Heart left ventricle (tissue), 16 donors: Measurements from ENCODE around the gene TBX1. TPM values are rescaled to one million over a fixed set of nuclear protein-coding genes. Genes with fewer than 3 reads are reported as not detected.
"Not testable (repeated sequence)": the region's sequence is repeated elsewhere in the genome, so short reads cannot be mapped to it uniquely, and the experiment has no call there.

ENCODE experiments used
- ATAC-seq, 4 donors: fragments of 200-7000 bp; cut with Tn5 transposase; one replicate each; pipeline ENCODE4 v1.9.1; 2020 to 2022; ENCODE audit warnings: moderate library complexity in 4 of 4, mild to moderate bottlenecking in 3 of 4, moderate number of reproducible peaks in 1 of 4
- DNase-seq, 5 donors: peaks; one replicate each; pipeline ENCODE4 v3.0.0-alpha.2; 2020
- H3K27ac ChIP-seq, 12 donors: fragments of 200-600 bp; sonication (generic) in 4 of 12; one replicate each; pipeline versions ENCODE4 v1.5.0 to v1.8.0; 2016 to 2022; ENCODE audit warnings: mild to moderate bottlenecking in 2 of 12
- H3K27me3 ChIP-seq, 9 donors: fragments of 200-600 bp; sonication (generic) in 2 of 9; one replicate each; pipeline versions ENCODE4 v1.5.1 to v1.8.0; 2016 to 2022; ENCODE audit warnings: mild to moderate bottlenecking in 3 of 9
- H3K36me3 ChIP-seq, 9 donors: fragments of 200-600 bp; sonication (generic) in 2 of 9; one replicate each; pipeline versions ENCODE4 v1.5.0 to v1.8.0; 2018 to 2022; ENCODE audit warnings: mild to moderate bottlenecking in 2 of 9
- H3K4me1 ChIP-seq, 12 donors: fragments of 200-600 bp; sonication (generic) in 4 of 12; one replicate each; pipeline versions ENCODE4 v1.5.0 to v1.8.0; 2016 to 2022; ENCODE audit warnings: mild to moderate bottlenecking in 3 of 12
- H3K4me3 ChIP-seq, 12 donors: fragments of 200-600 bp; sonication (generic) in 4 of 12; one replicate each; pipeline versions ENCODE4 v1.5.0 to v1.8.0; 2017 to 2022; ENCODE audit warnings: mild to moderate bottlenecking in 9 of 12, moderate library complexity in 4 of 12
- H3K9me3 ChIP-seq, 12 donors: fragments of 200-600 bp; sonication (generic) in 4 of 12; one replicate each; pipeline versions ENCODE4 v1.5.0 to v1.8.0; 2016 to 2022; ENCODE audit warnings: mild to moderate bottlenecking in 1 of 12
- POLR2A ChIP-seq, 2 donors: fragments of 450-650 bp; IDR thresholded peaks; one replicate each; pipeline ENCODE4 v1.6.1; 2017; ENCODE audit warnings: antibody characterized with exemption in 2 of 2, mild to moderate bottlenecking in 2 of 2, moderate library complexity in 2 of 2
- WGBS, 4 donors: extraction: QIAGEN DNeasy Blood & Tissue Kit in 2 of 4; methylation state at CpG; one replicate each; pipeline versions ENCODE4 v1.1.5 to v1.1.7; 2013 to 2018; 5-methylcytosine and 5-hydroxymethylcytosine counted together
- intact Hi-C, 10 donors: fragments of 100-400 bp; cut with DNase I; formaldehyde crosslinking; loops; one replicate each; pipeline versions ENCODE4 v1.11.1 to v1.14.2; 2022
- polyA plus RNA-seq, 2 donors: library from polyadenylated mRNA; stranded (reverse); fragments of 200-250 nt; gene quantifications; one replicate each; pipeline ENCODE4 v1.2.3, GENCODE V29; 2013
- total RNA-seq, 9 donors: library from RNA; depleted of rRNA in 2 of 9; stranded (reverse); fragments of >200 nt in 2 of 9; fragmentation: NEBNext Ultra II Directional in 3 of 9; extraction: Animal tissue kit (Norgen Biotek cat#: 25700) in 3 of 9; gene quantifications; one replicate each; pipeline versions ENCODE4 v1.1.0 to v1.2.4, GENCODE V29; 2016 to 2023
- TF ChIP-seq, protein P1 (sequence below), 12 donors: fragments of 200-600 bp; sonication (generic) in 4 of 12; IDR thresholded peaks; one replicate each; pipeline versions ENCODE4 v1.5.0 to v1.8.0; 2018 to 2022; ENCODE audit warnings: antibody characterized with exemption in 12 of 12, mild to moderate bottlenecking in 5 of 12
- donor health status: ischemic (EF 13 %, LVEDD 7.1; RV severe dilation, severe dysfunction).
- donor health status: healthy with polysubstance abuse.
- donor health status: DM: no; HTN: yes; CAD: no.
- donor health status: DM: no; HTN: no; CAD: no.
- donor health status: ischemic (EF 25% LVEDD 6.9; RV normal size, moderate dysfunction).
- donor health status: ischemic (EF 25% LVEDD 5.7; RV mildly dilated, moderate dysfunction).
- donor health status: healthy.
- donor health status: DM: yes; HTN: yes; CAD: no.
- donor health status: ischemic (EF 35%, LVEDD 5.7; RV mildly dilated, moderate dysfunction).
- donor health status: nonischemic (EF 11% LVEDD 7.7; RV severe dilation, severe dysfunction).
- donor health status: DM: yes; HTN: yes; CAD: no.
- donor health status: PGD.
- donor health status: ischemic (EF 29% LVEDD 5.4; RV normal size, mild dysfunction).
- donor health status: nonischemic (EF 23%, LVEDD 6.1; RV moderate dilation, normal function).

TBX1 gene
- total and polyA plus RNA-seq, 11 donors, result 0.11 to 3.1 (median 0.97) TPM; not detected in 1

DNA sequence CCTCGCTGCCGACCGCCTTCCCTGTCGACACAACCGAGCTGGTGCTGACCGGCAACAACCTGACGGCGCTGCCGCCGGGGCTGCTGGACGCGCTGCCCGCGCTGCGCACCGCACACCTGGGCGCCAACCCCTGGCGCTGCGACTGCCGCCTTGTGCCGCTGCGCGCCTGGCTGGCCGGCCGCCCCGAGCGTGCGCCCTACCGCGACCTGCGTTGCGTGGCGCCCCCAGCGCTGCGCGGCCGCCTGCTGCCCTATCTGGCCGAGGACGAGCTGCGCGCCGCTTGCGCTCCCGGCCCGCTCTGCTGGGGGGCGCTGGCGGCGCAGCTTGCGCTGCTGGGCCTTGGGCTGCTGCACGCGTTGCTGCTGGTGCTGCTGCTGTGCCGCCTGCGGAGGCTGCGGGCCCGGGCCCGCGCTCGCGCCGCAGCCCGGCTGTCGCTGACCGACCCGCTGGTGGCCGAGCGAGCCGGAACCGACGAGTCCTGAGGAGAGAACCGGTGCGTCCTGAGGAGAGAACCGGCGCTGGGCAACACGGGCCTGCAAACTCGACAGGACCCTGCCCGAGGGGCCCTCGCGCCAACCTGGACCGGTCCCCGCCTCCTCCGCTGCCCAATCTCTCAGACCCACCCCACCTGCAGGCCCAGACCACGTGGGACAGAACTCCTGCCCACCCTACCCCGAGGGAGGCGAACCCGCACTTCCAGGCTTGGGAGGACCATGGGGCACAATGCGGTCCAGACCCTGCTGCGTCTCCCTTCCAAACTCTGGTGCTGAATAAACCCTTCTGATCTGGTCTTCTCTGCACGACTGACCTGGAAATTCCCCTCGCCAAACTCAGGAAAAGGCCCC lies 36.4 kb upstream of the TBX1 start:
- H3K4me3 ChIP-seq, result peak overlapping the region; percentile 8 to 49 (median 38)
- 19 to 45% (median 33%) methylated on average over 32 to 89 of the region's 89 CpGs for WGBS, 4 donors
- H3K36me3 ChIP-seq, result peaks cover 0 to 29% (median 14%) of the 10 kb centered on the region in 9 donors
- H3K9me3 ChIP-seq, result no peaks in the 10 kb centered on the region
- ATAC-seq (peak in 2 of 4 donors; percentile 3 to 15), DNase-seq (peak in 1 of 5 donors; percentile 55)
- H3K27ac ChIP-seq, result peak overlapping the region in 10 of 12 donors; percentile 49 to 99 (median 80)
- TF ChIP-seq, protein P1, sequence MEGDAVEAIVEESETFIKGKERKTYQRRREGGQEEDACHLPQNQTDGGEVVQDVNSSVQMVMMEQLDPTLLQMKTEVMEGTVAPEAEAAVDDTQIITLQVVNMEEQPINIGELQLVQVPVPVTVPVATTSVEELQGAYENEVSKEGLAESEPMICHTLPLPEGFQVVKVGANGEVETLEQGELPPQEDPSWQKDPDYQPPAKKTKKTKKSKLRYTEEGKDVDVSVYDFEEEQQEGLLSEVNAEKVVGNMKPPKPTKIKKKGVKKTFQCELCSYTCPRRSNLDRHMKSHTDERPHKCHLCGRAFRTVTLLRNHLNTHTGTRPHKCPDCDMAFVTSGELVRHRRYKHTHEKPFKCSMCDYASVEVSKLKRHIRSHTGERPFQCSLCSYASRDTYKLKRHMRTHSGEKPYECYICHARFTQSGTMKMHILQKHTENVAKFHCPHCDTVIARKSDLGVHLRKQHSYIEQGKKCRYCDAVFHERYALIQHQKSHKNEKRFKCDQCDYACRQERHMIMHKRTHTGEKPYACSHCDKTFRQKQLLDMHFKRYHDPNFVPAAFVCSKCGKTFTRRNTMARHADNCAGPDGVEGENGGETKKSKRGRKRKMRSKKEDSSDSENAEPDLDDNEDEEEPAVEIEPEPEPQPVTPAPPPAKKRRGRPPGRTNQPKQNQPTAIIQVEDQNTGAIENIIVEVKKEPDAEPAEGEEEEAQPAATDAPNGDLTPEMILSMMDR (IDR thresholded peaks at IDR 0.05), result peak in 3 of 12 donors; percentile 21 to 32 (median 26)
- no peak for TF ChIP-seq POLR2A (IDR thresholded peaks at IDR 0.05)
- intact Hi-C loops, result no loop called here
- H3K4me1 ChIP-seq, result peaks cover 0 to 54% (median 31%) of the 10 kb centered on the region in 12 donors
- H3K27me3 ChIP-seq, result peaks cover 0 to 43% (median 8%) of the 10 kb centered on the region in 9 donors

DNA sequence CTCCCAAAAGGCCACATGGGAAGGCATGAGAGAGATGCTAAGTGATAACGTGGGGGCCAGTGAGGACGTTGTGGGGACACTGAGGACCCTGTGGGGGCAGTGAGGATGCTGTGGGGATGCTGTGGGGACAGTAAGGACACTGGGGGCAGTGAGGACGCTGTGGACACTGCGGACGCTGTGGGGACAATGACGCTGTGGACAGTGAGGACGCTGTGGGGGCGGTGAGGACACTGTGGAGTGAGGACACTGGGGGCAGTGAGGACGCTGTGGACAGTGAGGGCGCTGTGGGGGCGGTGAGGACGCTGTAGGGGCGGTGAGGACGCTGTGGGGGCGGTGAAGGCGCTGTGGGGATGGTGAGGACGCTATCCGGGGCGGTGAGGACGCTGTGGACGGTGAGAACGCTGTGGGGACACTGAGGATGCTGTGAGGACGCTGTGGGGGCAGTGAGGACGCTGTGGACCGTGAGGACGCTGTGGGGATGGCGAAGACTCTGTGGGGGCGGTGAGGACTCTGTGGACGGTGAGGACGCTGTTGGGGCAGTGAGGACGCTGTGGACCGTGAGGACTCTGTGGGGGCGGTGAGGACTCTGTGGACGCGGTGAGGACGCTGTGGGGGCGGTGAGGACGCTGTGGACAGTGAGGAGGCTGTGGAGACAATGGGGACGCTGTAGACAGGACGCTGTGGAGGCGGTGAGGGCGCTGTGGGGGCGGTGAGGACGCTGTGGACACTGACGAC lies 35.5 kb upstream of the TBX1 start:
- Histone ChIP-seq H3K36me3 (peaks cover 0 to 25% (median 12%) of the 10 kb centered on the region in 9 donors), H3K9me3 (no peaks in the 10 kb centered on the region), H3K4me3 (no peak overlapping the region), H3K4me1 (peaks cover 0 to 46% (median 26%) of the 10 kb centered on the region in 12 donors), H3K27ac (no peak overlapping the region), H3K27me3 (peaks cover 0 to 34% (median 6%) of the 10 kb centered on the region in 9 donors)
- ATAC-seq (no peak), DNase-seq (no peak)
- no peak for TF ChIP-seq POLR2A (IDR thresholded peaks at IDR 0.05)
- TF ChIP-seq, protein P1 (IDR thresholded peaks at IDR 0.05), result no peak
- intact Hi-C loops, result no loop called here
- 70 to 72% (median 71%) methylated on average over 45 of the region's 45 CpGs for WGBS, 4 donors

DNA sequence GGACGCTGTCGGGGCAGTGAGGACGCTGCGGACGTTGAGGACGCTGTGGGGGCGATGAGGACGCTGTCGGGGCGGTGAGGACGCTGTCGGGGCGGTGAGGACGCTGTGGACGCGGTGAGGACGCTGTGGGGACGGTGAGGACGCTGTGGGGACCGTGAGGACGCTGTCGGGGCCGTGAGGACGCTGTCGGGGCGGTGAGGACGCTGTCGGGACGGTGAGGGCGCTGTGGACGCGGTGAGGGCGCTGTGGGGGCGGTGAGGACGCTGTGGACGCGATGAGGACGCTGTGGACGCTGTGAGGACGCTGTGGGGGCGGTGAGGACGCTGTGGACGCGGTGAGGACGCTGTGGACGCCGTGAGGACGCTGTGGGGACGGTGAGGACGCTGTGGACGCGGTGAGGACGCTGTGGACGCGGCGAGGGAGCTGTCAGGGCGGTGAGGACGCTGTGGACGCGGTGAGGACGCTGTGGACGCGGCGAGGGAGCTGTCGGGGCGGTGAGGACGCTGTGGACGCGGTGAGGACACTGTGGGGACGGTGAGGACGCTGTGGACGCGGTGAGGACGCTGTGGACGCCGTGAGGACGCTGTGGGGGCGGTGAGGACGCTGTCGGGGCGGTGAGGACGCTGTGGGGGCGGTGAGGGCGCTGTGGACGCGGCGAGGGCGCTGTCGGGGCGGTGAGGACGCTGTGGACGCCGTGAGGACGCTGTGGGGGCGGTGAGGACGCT lies 34.4 kb upstream of the TBX1 start:
- H3K27ac ChIP-seq, intact Hi-C loops, ATAC-seq, DNase-seq, H3K9me3 ChIP-seq, H3K4me3 ChIP-seq: not testable (repeated sequence)
- Histone ChIP-seq H3K36me3 (peaks cover 0 to 16% (median 4%) of the 10 kb centered on the region in 9 donors), H3K27me3 (peaks cover 0 to 29% (median 6%) of the 10 kb centered on the region in 9 donors), H3K4me1 (peaks cover 0 to 44% (median 26%) of the 10 kb centered on the region in 12 donors)
- 84 to 88% (median 85%) methylated on average over 96 of the region's 96 CpGs for WGBS, 4 donors

DNA sequence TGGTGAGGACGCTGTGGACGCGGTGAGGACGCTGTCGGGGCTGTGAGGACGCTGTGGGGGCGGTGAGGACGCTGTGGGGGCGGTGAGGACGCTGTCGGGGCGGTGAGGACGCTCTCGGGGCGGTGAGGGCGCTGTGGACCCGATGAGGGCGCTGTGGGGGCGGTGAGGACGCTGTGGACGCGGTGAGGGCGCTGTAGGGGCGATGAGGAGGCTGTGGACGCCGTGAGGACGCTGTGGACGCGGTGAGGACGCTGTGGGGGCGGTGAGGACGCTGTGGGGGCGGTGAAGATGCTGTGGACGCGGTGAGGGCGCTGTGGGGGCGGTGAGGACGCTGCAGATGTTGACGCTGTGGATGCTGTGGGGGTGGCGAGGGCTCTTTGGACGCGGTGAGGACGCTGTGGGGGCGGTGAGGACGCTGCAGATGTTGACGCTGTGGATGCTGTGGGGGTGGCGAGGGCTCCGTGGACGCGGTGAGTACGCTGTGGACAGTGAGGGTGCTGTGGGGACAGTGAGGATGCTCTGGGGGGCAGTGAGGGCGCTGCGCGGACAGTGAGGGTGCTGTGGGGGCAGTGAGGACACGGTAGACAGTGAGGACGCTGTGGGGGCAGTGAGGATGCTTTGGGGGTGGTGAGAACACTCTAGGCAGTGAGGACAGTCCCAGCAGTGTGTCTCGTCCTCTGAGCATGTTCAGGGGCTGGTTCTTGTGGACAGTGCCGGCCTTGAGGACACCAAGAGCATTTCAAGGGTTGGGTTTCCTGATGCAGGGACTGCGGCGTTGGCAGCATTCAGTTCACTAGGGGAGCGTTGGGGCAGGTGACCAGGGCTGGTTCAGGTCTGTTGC lies 33.0 kb upstream of the TBX1 start:
- Histone ChIP-seq H3K27ac (no peak overlapping the region), H3K4me3 (no peak overlapping the region), H3K36me3 (peaks cover 0 to 3% (median 0%) of the 10 kb centered on the region in 9 donors), H3K4me1 (peaks cover 0 to 31% (median 19%) of the 10 kb centered on the region in 12 donors), H3K9me3 (no peaks in the 10 kb centered on the region), H3K27me3 (peaks cover 0 to 22% (median 5%) of the 10 kb centered on the region in 9 donors)
- DNase-seq (no peak), ATAC-seq (no peak)
- intact Hi-C loops, result no loop called here
- 58 to 67% (median 63%) methylated on average over 60 to 61 of the region's 61 CpGs for WGBS, 4 donors
- TF ChIP-seq, protein P1 (IDR thresholded peaks at IDR 0.05), result no peak
- no peak for TF ChIP-seq POLR2A (IDR thresholded peaks at IDR 0.05)
